K562 (cell line): ENCODE measurements around the gene KRT1. TPM values are rescaled to one million over a fixed set of nuclear protein-coding genes. Genes with fewer than 3 reads are reported as not detected.

ENCODE experiments used
- ATAC-seq: fragments of 200-7000 bp; cut with Tn5 transposase; 3 replicates; pipeline ENCODE4 v1.9.1; 2020; ENCODE audit warnings: moderate library complexity
- BruUV-seq: library from RNA; stranded (reverse); fragments of 400-500 nt; replicated peaks from 2 replicates; lab custom pipeline; 2021; lab: Mats Ljungman, UMichigan
- CTCF ChIA-PET: fragments of 300-600 bp; formaldehyde crosslinking; extraction: SDS; loops from one replicate; lab custom pipeline; 2021; ENCODE audit warnings: low intra/inter-chr PET ratio; lab: Yijun Ruan, JAX
- POLR2A ChIA-PET: fragments of 300-600, 350-650 bp; sonication (Branson Sonifier 250); formaldehyde crosslinking; extraction: SDS; loops from one replicate; lab custom pipeline; 2021; ENCODE audit warnings: antibody characterized with exemption, inconsistent platforms; lab: Yijun Ruan, JAX
- DNase-seq, 4 experiments: peaks; one replicate each; pipeline versions ENCODE4 v3.0.0 to v3.0.0-alpha.2; 2011 to 2018; ENCODE audit warnings: low spot score in 3 of 4, mixed read lengths in 3 of 4; ENCODE audit errors: extremely low read depth in 1 of 4
- FAIRE-seq: peaks from 2 replicates; lab custom pipeline; 2011; peaks lifted over from hg19 to GRCh38; lab: Jason Lieb, UNC
- H2AFZ ChIP-seq: 2 replicates; pipeline ENCODE4 v1.6.0; 2011; ENCODE audit warnings: low read depth, low read length, control low read depth, inconsistent platforms
- H3K27ac ChIP-seq: fragments of 200-600 bp; 3 replicates; pipeline ENCODE4 v1.8.0; 2011; ENCODE audit warnings: low read depth, mild to moderate bottlenecking, control low read depth, inconsistent platforms, low read length, moderate library complexity, mixed read lengths; ENCODE audit errors: extremely low read depth
- H3K27me3 ChIP-seq, 2 experiments: fragments of 300-600 bp in 1 of 2; 2 replicates in 1 of 2; 3 replicates in 1 of 2; pipeline versions ENCODE4 v1.6.0 to v1.8.0; 2011; ENCODE audit warnings: inconsistent platforms in 2 of 2, low read length in 2 of 2, mild to moderate bottlenecking in 1 of 2, mixed read lengths in 1 of 2, moderate library complexity in 1 of 2; ENCODE audit not compliant: control insufficient read depth in 2 of 2, insufficient read depth in 2 of 2
- H3K36me3 ChIP-seq: fragments of 300-600 bp; 3 replicates; pipeline ENCODE4 v1.8.0; 2011; ENCODE audit warnings: mild to moderate bottlenecking, low read length, inconsistent platforms; ENCODE audit not compliant: control insufficient read depth, insufficient read depth
- H3K4me1 ChIP-seq, 2 experiments: fragments of 200-600 bp in 1 of 2; replicated peaks in 1 of 2; 2 replicates in 1 of 2; 3 replicates in 1 of 2; pipeline versions ENCODE4 v1.5.1 to v1.8.0; 2011; ENCODE audit warnings: inconsistent platforms in 2 of 2, low read length in 2 of 2, mild to moderate bottlenecking in 1 of 2, mixed read lengths in 1 of 2, moderate library complexity in 1 of 2; ENCODE audit not compliant: control insufficient read depth in 2 of 2, insufficient read depth in 2 of 2
- H3K4me2 ChIP-seq: 2 replicates; pipeline ENCODE4 v1.6.1; 2011; ENCODE audit warnings: low read length, control low read depth, inconsistent platforms, mixed read lengths; ENCODE audit not compliant: insufficient read depth
- H3K4me3 ChIP-seq: fragments of 200-600 bp; sonication (generic), shearing (Covaris generic); 2 replicates; pipeline ENCODE4 v1.5.1; 2016; ENCODE audit warnings: control low read depth, inconsistent platforms
- H3K79me2 ChIP-seq: fragments of 200-600 bp; 3 replicates; pipeline ENCODE4 v1.8.0; 2011; ENCODE audit warnings: low read length, inconsistent platforms; ENCODE audit not compliant: control insufficient read depth, insufficient read depth
- H3K9ac ChIP-seq, 2 experiments: 2 replicates each; pipeline versions ENCODE4 v1.6.0 to v1.6.1; 2011; ENCODE audit warnings: low read depth in 2 of 2, low read length in 2 of 2, control low read depth in 1 of 2, inconsistent platforms in 1 of 2, mild to moderate bottlenecking in 1 of 2, mixed read lengths in 1 of 2; ENCODE audit not compliant: insufficient read depth in 1 of 2
- H3K9me1 ChIP-seq: one replicate; pipeline ENCODE4 v1.6.0; 2011; ENCODE audit warnings: inconsistent platforms, mild to moderate bottlenecking, low read length, moderate library complexity; ENCODE audit not compliant: control insufficient read depth, insufficient read depth
- H3K9me3 ChIP-seq: replicated peaks from 2 replicates; pipeline ENCODE4 v1.5.1; 2011; ENCODE audit warnings: low read depth, low read length, inconsistent platforms; ENCODE audit not compliant: control insufficient read depth, insufficient read depth
- H4K20me1 ChIP-seq: replicated peaks from 2 replicates; pipeline ENCODE4 v1.6.1; 2011; ENCODE audit warnings: low read length, inconsistent platforms, mixed read lengths; ENCODE audit not compliant: control insufficient read depth, insufficient read depth
- CEBPG ChIP-seq, 3 experiments: fragments of 200-800 bp in 1 of 3; sonication (Bioruptor generic) in 1 of 3; sonication (generic) in 1 of 3; formaldehyde crosslinking in 1 of 3; IDR thresholded peaks in 2 of 3; conservative IDR thresholded peaks in 1 of 3; 2 replicates each; pipeline versions ENCODE4 v1.6.1 to v1.8.0; 2016 to 2022; ENCODE audit warnings: missing compliant biosample characterization in 2 of 3, missing genetic modification characterization in 2 of 3, mild to moderate bottlenecking in 1 of 3, missing genetic modification reagents in 1 of 3
- FOXP1 ChIP-seq: sonication (generic); formaldehyde crosslinking; IDR thresholded peaks from 2 replicates; pipeline ENCODE4 v1.8.0; 2022; ENCODE audit warnings: mild to moderate bottlenecking, missing genetic modification reagents
- GABPB2 ChIP-seq: fragments of 250-450 bp; sonication (Bioruptor Pico); conservative IDR thresholded peaks from 2 replicates; pipeline ENCODE4 v1.5.1; 2021; ENCODE audit warnings: mild to moderate bottlenecking
- GTF2A2 ChIP-seq: IDR thresholded peaks from 2 replicates; pipeline ENCODE4 v1.6.1; 2016; ENCODE audit warnings: mild to moderate bottlenecking, missing genetic modification characterization, missing compliant biosample characterization
- NR4A1 ChIP-seq, 2 experiments: fragments of 250-450 bp in 1 of 2; fragments of 450-650 bp in 1 of 2; sonication (Bioruptor Pico) in 1 of 2; IDR thresholded peaks; 2 replicates each; pipeline versions ENCODE4 v1.4.0 to v1.6.1; 2016 to 2020; ENCODE audit warnings: mild to moderate bottlenecking in 2 of 2, missing compliant biosample characterization in 1 of 2, missing genetic modification characterization in 1 of 2, moderate library complexity in 1 of 2
- POLR2G ChIP-seq: fragments of 200-400 bp; formaldehyde crosslinking; IDR thresholded peaks from 2 replicates; pipeline ENCODE4 v1.6.1; 2017; ENCODE audit warnings: low read depth, mild to moderate bottlenecking, antibody characterized with exemption, low read length, moderate library complexity
- RNF2 ChIP-seq: sonication (generic); IDR thresholded peaks from 2 replicates; pipeline ENCODE4 v1.6.1; 2016
- TEAD2 ChIP-seq: fragments of 450-650 bp; IDR thresholded peaks from 2 replicates; pipeline ENCODE4 v1.6.1; 2016; ENCODE audit warnings: missing genetic modification characterization, control low read depth, missing compliant biosample characterization
- TGIF2 ChIP-seq: sonication (generic); formaldehyde crosslinking; IDR thresholded peaks from 2 replicates; pipeline ENCODE4 v1.8.1; 2022; ENCODE audit warnings: mild to moderate bottlenecking, missing genetic modification reagents, moderate library complexity
- ZFX ChIP-seq: sonication (generic); formaldehyde crosslinking; IDR thresholded peaks from 2 replicates; pipeline ENCODE4 v1.8.0; 2022; ENCODE audit warnings: mild to moderate bottlenecking, missing genetic modification reagents, moderate library complexity
- ZNF134 ChIP-seq: fragments of 250-450 bp; sonication (Bioruptor Pico); conservative IDR thresholded peaks from 2 replicates; pipeline ENCODE4 v1.4.0; 2020
- ZNF146 ChIP-seq: IDR thresholded peaks from one replicate; pipeline ENCODE4 v1.6.1; 2018; ENCODE audit warnings: missing compliant biosample characterization; ENCODE audit not compliant: unreplicated experiment
- ZNF174 ChIP-seq: fragments of 250-450 bp; sonication (Bioruptor Pico); IDR thresholded peaks from 2 replicates; pipeline ENCODE4 v1.4.0; 2020; ENCODE audit warnings: mild to moderate bottlenecking
- ZNF354B ChIP-seq: fragments of 250-450 bp; sonication (Bioruptor Pico); IDR thresholded peaks from 2 replicates; pipeline ENCODE4 v1.4.0; 2020
- WGBS: fragments of 100-300 bp; shearing (Covaris generic); methylation state at CpG from one replicate; pipeline ENCODE4 v1.1.6; 2016; ENCODE audit warnings: low coverage, mixed read lengths; ENCODE audit not compliant: insufficient coverage; ENCODE audit errors: missing lambda C conversion rate; 5-methylcytosine and 5-hydroxymethylcytosine counted together
- in situ Hi-C: fragments of 300-500 bp; cut with MboI; formaldehyde crosslinking; loops from 4 replicates; pipeline ENCODE4 v1.15.0; 2018; ENCODE audit warnings: inconsistent platforms, mixed read lengths
- intact Hi-C: fragments of 100-400 bp; cut with micrococcal nuclease; formaldehyde crosslinking; loops from 2 replicates; pipeline ENCODE4 v1.14.2; 2022
- polyA plus RNA-seq, 8 experiments: library from polyadenylated mRNA; depleted of rRNA in 4 of 8; stranded (reverse) in 5 of 8; unstranded in 3 of 8; fragments of >200 nt; fragmentation: Nextera tagmentation in 2 of 8; fragmentation: Illumina TruSeq in 1 of 8; extraction: Ambion mirVana in 2 of 8; extraction: Trizol in 1 of 8; gene quantifications; 2 replicates each; pipeline versions ENCODE4 v1.2.1 to v1.2.3, GENCODE V29; 2011 to 2014; ENCODE audit warnings: inconsistent platforms in 1 of 8, missing spikeins in 1 of 8
- total RNA-seq, 7 experiments: library from RNA; depleted of rRNA in 6 of 7; stranded (reverse); fragments of >200 nt in 6 of 7; fragmentation: Illumina TruSeq in 2 of 7; extraction: Trizol in 2 of 7; gene quantifications; 2 replicates each; pipeline versions ENCODE4 v1.2.1 to v1.2.3, GENCODE V29; 2011 to 2021; ENCODE audit warnings: low replicate concordance in 1 of 7
- TF ChIP-seq, protein P1 (sequence below): fragments of 450-650 bp; formaldehyde crosslinking; conservative IDR thresholded peaks from 2 replicates; pipeline ENCODE4 v1.4.0; 2022; ENCODE audit warnings: mild to moderate bottlenecking, missing genetic modification characterization
- TF ChIP-seq, protein P2 (sequence below): fragments of 200-800 bp; sonication (Bioruptor generic); IDR thresholded peaks from 2 replicates; pipeline ENCODE4 v1.6.1; 2017; ENCODE audit warnings: missing genetic modification characterization, missing compliant biosample characterization
- TF ChIP-seq, protein P3 (sequence below): fragments of 450-650 bp; IDR thresholded peaks from 2 replicates; pipeline ENCODE4 v1.6.1; 2016; ENCODE audit warnings: low read depth, mild to moderate bottlenecking, moderate library complexity
- TF ChIP-seq, protein P4 (sequence below): IDR thresholded peaks from 2 replicates; pipeline ENCODE4 v1.6.1; 2011; ENCODE audit not compliant: insufficient read length; ENCODE audit errors: extremely low read depth
- TF ChIP-seq, protein P5 (sequence below): sonication (generic); formaldehyde crosslinking; IDR thresholded peaks from 2 replicates; pipeline ENCODE4 v1.8.0; 2022; ENCODE audit warnings: missing genetic modification reagents, mild to moderate bottlenecking, moderate library complexity, borderline replicate concordance

The KRT1 gene
- total and polyA plus RNA-seq, 9 of the 15 experiments (the other 6 are each of a cell fraction or from before 2014, with no cell fraction given) = 0.18 TPM; not detected in 8

DNA sequence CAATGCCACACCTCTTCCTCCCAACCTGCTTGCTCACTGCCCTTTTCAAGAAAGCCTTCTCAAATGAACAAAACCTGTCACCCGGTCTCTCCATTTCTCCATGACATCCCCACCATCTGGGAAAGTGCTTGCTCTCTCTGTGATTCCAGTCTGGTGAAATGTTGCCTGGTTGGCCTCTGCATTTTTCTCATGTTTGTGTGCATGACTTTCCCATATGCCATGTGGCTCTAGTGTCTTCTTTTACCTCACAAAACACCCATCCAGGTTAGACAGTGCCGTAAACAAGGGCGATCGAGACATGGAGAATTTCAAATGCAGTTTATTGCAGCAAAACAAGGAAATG is 5.8 kb downstream of the KRT1 start:
- H3K9me1 ChIP-seq = no peaks in the 10 kb centered on the region
- WGBS = 42% methylated on average over 4 of the region's 4 CpGs
- no peak for FAIRE-seq
- H3K36me3 ChIP-seq = no peaks in the 10 kb centered on the region
- no peak overlapping the region for H3K9ac ChIP-seq
- no peak overlapping the region for H2AFZ ChIP-seq
- ChIA-PET POLR2A (interaction anchor here (0.5 to 1.1 kb wide), 5 partner anchors 12 to 1690 kb away, joined by 3 read pairs; partner anchors contain the start of gene KRT77), CTCF (no interaction called here)
- intact Hi-C loops (no loop called here), in situ Hi-C loops (no loop called here)
- no peak overlapping the region for H3K27ac ChIP-seq
- H3K4me2 ChIP-seq = no peak overlapping the region
- no peak overlapping the region for H3K4me3 ChIP-seq
- no peak for ATAC-seq
- DNase-seq = no peak
- peaks cover 0 to 6% of the 10 kb centered on the region in 2 experiments; a peak in 1 of 5 replicates for H3K4me1 ChIP-seq
- H4K20me1 ChIP-seq = no peaks in the 10 kb centered on the region
- H3K79me2 ChIP-seq = no peaks in the 10 kb centered on the region
- BruUV-seq = no TSS peak
- no peaks in the 10 kb centered on the region for H3K9me3 ChIP-seq
- peaks cover 6 to 13% of the 10 kb centered on the region in 2 experiments for H3K27me3 ChIP-seq
- TF ChIP-seq, protein P1, sequence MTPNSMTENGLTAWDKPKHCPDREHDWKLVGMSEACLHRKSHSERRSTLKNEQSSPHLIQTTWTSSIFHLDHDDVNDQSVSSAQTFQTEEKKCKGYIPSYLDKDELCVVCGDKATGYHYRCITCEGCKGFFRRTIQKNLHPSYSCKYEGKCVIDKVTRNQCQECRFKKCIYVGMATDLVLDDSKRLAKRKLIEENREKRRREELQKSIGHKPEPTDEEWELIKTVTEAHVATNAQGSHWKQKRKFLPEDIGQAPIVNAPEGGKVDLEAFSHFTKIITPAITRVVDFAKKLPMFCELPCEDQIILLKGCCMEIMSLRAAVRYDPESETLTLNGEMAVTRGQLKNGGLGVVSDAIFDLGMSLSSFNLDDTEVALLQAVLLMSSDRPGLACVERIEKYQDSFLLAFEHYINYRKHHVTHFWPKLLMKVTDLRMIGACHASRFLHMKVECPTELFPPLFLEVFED = no peak
- TF ChIP-seq TEAD2 (tag) (no peak), ZNF134 (no peak), POLR2G (no peak), FOXP1 (CRISPR knock-in tag) (no peak), RNF2 (no peak), GABPB2 (no peak), ZNF146 (CRISPR knock-in tag) (no peak), ZNF354B (CRISPR knock-in tag) (no peak), ZFX (CRISPR knock-in tag) (no peak), NR4A1 (CRISPR knock-in tag; IDR thresholded peaks at IDR 0.05) (no peak), NR4A1 (tag; IDR thresholded peaks at IDR 0.05) (no peak), TGIF2 (CRISPR knock-in tag) (no peak), GTF2A2 (no peak), CEBPG (CRISPR knock-in tag; IDR thresholded peaks at IDR 0.05) (no peak), CEBPG (tag; conservative IDR thresholded peaks at IDR 0.05 in 1 of 2, IDR thresholded peaks at IDR 0.05 in 1 of 2) (no peak), ZNF174 (no peak)
- TF ChIP-seq, protein P2, sequence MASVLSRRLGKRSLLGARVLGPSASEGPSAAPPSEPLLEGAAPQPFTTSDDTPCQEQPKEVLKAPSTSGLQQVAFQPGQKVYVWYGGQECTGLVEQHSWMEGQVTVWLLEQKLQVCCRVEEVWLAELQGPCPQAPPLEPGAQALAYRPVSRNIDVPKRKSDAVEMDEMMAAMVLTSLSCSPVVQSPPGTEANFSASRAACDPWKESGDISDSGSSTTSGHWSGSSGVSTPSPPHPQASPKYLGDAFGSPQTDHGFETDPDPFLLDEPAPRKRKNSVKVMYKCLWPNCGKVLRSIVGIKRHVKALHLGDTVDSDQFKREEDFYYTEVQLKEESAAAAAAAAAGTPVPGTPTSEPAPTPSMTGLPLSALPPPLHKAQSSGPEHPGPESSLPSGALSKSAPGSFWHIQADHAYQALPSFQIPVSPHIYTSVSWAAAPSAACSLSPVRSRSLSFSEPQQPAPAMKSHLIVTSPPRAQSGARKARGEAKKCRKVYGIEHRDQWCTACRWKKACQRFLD (CRISPR knock-in tag) = no peak
- TF ChIP-seq, protein P3, sequence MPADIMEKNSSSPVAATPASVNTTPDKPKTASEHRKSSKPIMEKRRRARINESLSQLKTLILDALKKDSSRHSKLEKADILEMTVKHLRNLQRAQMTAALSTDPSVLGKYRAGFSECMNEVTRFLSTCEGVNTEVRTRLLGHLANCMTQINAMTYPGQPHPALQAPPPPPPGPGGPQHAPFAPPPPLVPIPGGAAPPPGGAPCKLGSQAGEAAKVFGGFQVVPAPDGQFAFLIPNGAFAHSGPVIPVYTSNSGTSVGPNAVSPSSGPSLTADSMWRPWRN = no peak
- TF ChIP-seq, protein P4, sequence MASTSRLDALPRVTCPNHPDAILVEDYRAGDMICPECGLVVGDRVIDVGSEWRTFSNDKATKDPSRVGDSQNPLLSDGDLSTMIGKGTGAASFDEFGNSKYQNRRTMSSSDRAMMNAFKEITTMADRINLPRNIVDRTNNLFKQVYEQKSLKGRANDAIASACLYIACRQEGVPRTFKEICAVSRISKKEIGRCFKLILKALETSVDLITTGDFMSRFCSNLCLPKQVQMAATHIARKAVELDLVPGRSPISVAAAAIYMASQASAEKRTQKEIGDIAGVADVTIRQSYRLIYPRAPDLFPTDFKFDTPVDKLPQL = no peak
- TF ChIP-seq, protein P5, sequence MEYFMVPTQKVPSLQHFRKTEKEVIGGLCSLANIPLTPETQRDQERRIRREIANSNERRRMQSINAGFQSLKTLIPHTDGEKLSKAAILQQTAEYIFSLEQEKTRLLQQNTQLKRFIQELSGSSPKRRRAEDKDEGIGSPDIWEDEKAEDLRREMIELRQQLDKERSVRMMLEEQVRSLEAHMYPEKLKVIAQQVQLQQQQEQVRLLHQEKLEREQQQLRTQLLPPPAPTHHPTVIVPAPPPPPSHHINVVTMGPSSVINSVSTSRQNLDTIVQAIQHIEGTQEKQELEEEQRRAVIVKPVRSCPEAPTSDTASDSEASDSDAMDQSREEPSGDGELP = no peak
